HCEC 1CT (cell line): Measurements from ENCODE around the gene SAMMSON.

ENCODE experiments used
- DNase-seq: peaks from one replicate; pipeline ENCODE4 v3.0.0-alpha.2; 2017

The SAMMSON gene

GRCh38 chr3:69999140-70000027, at the start of gene SAMMSON:
Gene SAMMSON, plus strand, starts transcription at chr3:69999733.
- peak; percentile 23 for DNase-seq

- DNase-seq: no peak
Measured at GRCh38 chr3:69951616-69952015, 47.9 kb upstream of the SAMMSON start.

- no peak for DNase-seq
Measured at GRCh38 chr3:69959581-69959980, 40.0 kb upstream of the SAMMSON start.

GRCh38 chr3:69961706-69962439, 37.7 kb upstream of the SAMMSON start:
- DNase-seq: no peak

GRCh38 chr3:69963643-69964042, 35.9 kb upstream of the SAMMSON start:
- DNase-seq: no peak

GRCh38 chr3:69967156-69967555, 32.4 kb upstream of the SAMMSON start:
- DNase-seq: no peak

GRCh38 chr3:69970827-69971226, 28.7 kb upstream of the SAMMSON start:
- DNase-seq: no peak

- DNase-seq: no peak
Measured at GRCh38 chr3:69972672-69973071, 26.9 kb upstream of the SAMMSON start.

- DNase-seq: no peak
Measured at GRCh38 chr3:69976021-69976420, 23.5 kb upstream of the SAMMSON start.

GRCh38 chr3:69983546-69984265, 15.8 kb upstream of the SAMMSON start:
- no peak for DNase-seq

GRCh38 chr3:69985266-69985665, 14.3 kb upstream of the SAMMSON start:
- no peak for DNase-seq

- no peak for DNase-seq
Measured at GRCh38 chr3:69986419-69986818, 13.1 kb upstream of the SAMMSON start.

GRCh38 chr3:69987833-69988232, 11.7 kb upstream of the SAMMSON start:
- no peak for DNase-seq

- DNase-seq: no peak
Measured at GRCh38 chr3:69993757-69994156, 5.8 kb upstream of the SAMMSON start.

- DNase-seq: no peak
Measured at GRCh38 chr3:69994919-69995318, 4.6 kb upstream of the SAMMSON start.

GRCh38 chr3:69997631-69998307, 1.8 kb upstream of the SAMMSON start:
- DNase-seq: no peak

- DNase-seq: peak; percentile 2
Measured at GRCh38 chr3:69998759-69999139, 784 bp upstream of the SAMMSON start.

GRCh38 chr3:70000028-70000410, 486 bp downstream of the SAMMSON start:
- DNase-seq: no peak

GRCh38 chr3:70000563-70001081, 1.1 kb downstream of the SAMMSON start:
- no peak for DNase-seq

GRCh38 chr3:70003119-70003518, 3.6 kb downstream of the SAMMSON start:
- DNase-seq: no peak

GRCh38 chr3:70006089-70006488, 6.6 kb downstream of the SAMMSON start:
- no peak for DNase-seq

GRCh38 chr3:70010346-70010745, 10.8 kb downstream of the SAMMSON start:
- no peak for DNase-seq

GRCh38 chr3:70011582-70011981, 12.0 kb downstream of the SAMMSON start:
- DNase-seq: no peak
